PC-9 (cell line): ENCODE results near the gene DLG2. TPM values are rescaled to one million over a fixed set of nuclear protein-coding genes. Genes with fewer than 3 reads are reported as not detected.
"Not testable (repeated sequence)": the region's sequence is repeated elsewhere in the genome, so short reads cannot be mapped to it uniquely, and the experiment has no call there.

Experiments
- BruUV-seq: library from RNA; stranded (reverse); fragments of 400-500 nt; replicated peaks from 2 replicates; lab custom pipeline; 2021; lab: Mats Ljungman, UMichigan
- CTCF ChIA-PET: fragments of 300-600 bp; sonication (Branson Sonifier 250); formaldehyde crosslinking; loops from one replicate; lab custom pipeline; 2022; ENCODE audit warnings: antibody characterized with exemption; lab: Charles Lee
- POLR2A ChIA-PET: fragments of 300-600 bp; sonication (Branson Sonifier 250); formaldehyde crosslinking; loops from one replicate; lab custom pipeline; 2022; ENCODE audit warnings: antibody characterized with exemption; ENCODE audit not compliant: unreplicated experiment; lab: Charles Lee
- DNase-seq, 2 experiments: peaks; one replicate each; pipeline versions ENCODE4 v3.0.0 to v3.0.0-alpha.2; 2015 to 2022; ENCODE audit warnings: mixed read lengths in 1 of 2
- H2AFZ ChIP-seq: fragments of 200-600 bp; sonication (generic); 2 replicates; pipeline ENCODE4 v1.8.1; 2017; ENCODE audit warnings: antibody characterized with exemption
- H3F3A ChIP-seq: fragments of 200-600 bp; sonication (generic); 2 replicates; pipeline ENCODE4 v1.8.1; 2017; ENCODE audit warnings: antibody characterized with exemption, mild to moderate bottlenecking, low read depth; ENCODE audit not compliant: insufficient read depth
- H3K27ac ChIP-seq: fragments of 200-600 bp; sonication (generic); 2 replicates; pipeline ENCODE4 v1.6.1; 2016; ENCODE audit warnings: mixed run types
- H3K27me3 ChIP-seq: fragments of 200-600 bp; sonication (generic); 2 replicates; pipeline ENCODE4 v1.6.1; 2016; ENCODE audit warnings: low read depth, mixed run types; ENCODE audit not compliant: insufficient read depth
- H3K36me3 ChIP-seq: fragments of 200-600 bp; sonication (generic); 2 replicates; pipeline ENCODE4 v1.6.1; 2016; ENCODE audit warnings: low read depth, mixed run types
- H3K4me1 ChIP-seq: fragments of 200-600 bp; sonication (generic); replicated peaks from 2 replicates; pipeline ENCODE4 v1.6.1; 2016; ENCODE audit warnings: mixed run types; ENCODE audit not compliant: insufficient read depth
- H3K4me2 ChIP-seq: fragments of 200-600 bp; sonication (generic); 2 replicates; pipeline ENCODE4 v1.6.1; 2017; ENCODE audit warnings: mixed run types
- H3K4me3 ChIP-seq: fragments of 200-600 bp; sonication (generic); 2 replicates; pipeline ENCODE4 v1.6.1; 2016; ENCODE audit warnings: mixed run types
- H3K79me2 ChIP-seq: fragments of 200-600 bp; sonication (generic); 2 replicates; pipeline ENCODE4 v1.6.1; 2017; ENCODE audit warnings: low read depth, mixed run types
- H3K9me2 ChIP-seq: fragments of 200-600 bp; sonication (generic); 2 replicates; pipeline ENCODE4 v1.8.1; 2017; ENCODE audit warnings: mild to moderate bottlenecking; ENCODE audit not compliant: insufficient read depth
- H3K9me3 ChIP-seq: fragments of 200-600 bp; sonication (generic); 2 replicates; pipeline ENCODE4 v1.8.1; 2016; ENCODE audit warnings: low read depth; ENCODE audit not compliant: insufficient read depth
- H4K20me1 ChIP-seq: fragments of 200-600 bp; sonication (generic); 2 replicates; pipeline ENCODE4 v1.8.1; 2017; ENCODE audit not compliant: insufficient read depth
- CTCF ChIP-seq: fragments of 200-600 bp; sonication (generic); conservative IDR thresholded peaks from 2 replicates; pipeline ENCODE4 v1.6.1; 2017; ENCODE audit warnings: mixed run types, antibody characterized with exemption, mild to moderate bottlenecking, moderate library complexity
- EZH2 ChIP-seq: fragments of 200-600 bp; sonication (generic); IDR thresholded peaks from 2 replicates; pipeline ENCODE4 v1.8.0; 2017; ENCODE audit warnings: antibody characterized with exemption, low read depth
- intact Hi-C: fragments of 100-400 bp; cut with micrococcal nuclease; formaldehyde crosslinking; loops from one replicate; pipeline ENCODE4 v1.10.0; 2022; ENCODE audit not compliant: unreplicated experiment
- total RNA-seq: library from RNA; stranded (reverse); gene quantifications from 2 replicates; pipeline ENCODE4 v1.2.3, GENCODE V29; 2021

Gene DLG2
- total RNA-seq, 1 experiment from 2014 or later = 6.4 TPM

GRCh38 chr11:85348945-85349344, 278.2 kb downstream of the DLG2 start:
- Histone ChIP-seq H3K4me2 (no peak overlapping the region), H3K4me1 (no peaks in the 10 kb centered on the region), H3K36me3 (no peaks in the 10 kb centered on the region), H4K20me1 (no peaks in the 10 kb centered on the region), H3K79me2 (no peaks in the 10 kb centered on the region), H3K27me3 (no peaks in the 10 kb centered on the region), H3K27ac (no peak overlapping the region), H3K4me3 (no peak overlapping the region), H3F3A (no peaks in the 10 kb centered on the region), H3K9me2 (no peaks in the 10 kb centered on the region), H2AFZ (no peak overlapping the region), H3K9me3 (no peaks in the 10 kb centered on the region)
- ChIA-PET CTCF (no interaction called here), POLR2A (no interaction called here)
- intact Hi-C loops = no loop called here
- TF ChIP-seq EZH2 = no peak
- BruUV-seq = no TSS peak
- no peak for DNase-seq

GRCh38 chr11:85347291-85347690, 279.9 kb downstream of the DLG2 start:
- ChIA-PET POLR2A (no interaction called here), CTCF (no interaction called here)
- no peaks in the 10 kb centered on the region for H3K79me2 ChIP-seq
- no peaks in the 10 kb centered on the region for H3K36me3 ChIP-seq
- H3K4me2 ChIP-seq = no peak overlapping the region
- H3F3A ChIP-seq = no peaks in the 10 kb centered on the region
- intact Hi-C loops = no loop called here
- no peaks in the 10 kb centered on the region for H4K20me1 ChIP-seq
- no peaks in the 10 kb centered on the region for H3K9me3 ChIP-seq
- no TSS peak for BruUV-seq
- TF ChIP-seq EZH2 (no peak), CTCF (no peak)
- H3K9me2 ChIP-seq = no peaks in the 10 kb centered on the region
- no peak for DNase-seq
- no peaks in the 10 kb centered on the region for H3K27me3 ChIP-seq
- H3K4me3 ChIP-seq = no peak overlapping the region
- H3K27ac ChIP-seq = no peak overlapping the region
- no peak overlapping the region for H2AFZ ChIP-seq
- H3K4me1 ChIP-seq = no peaks in the 10 kb centered on the region

GRCh38 chr11:85346484-85346883, 280.7 kb downstream of the DLG2 start:
- CTCF ChIA-PET = no interaction called here
- intact Hi-C loops = no loop called here
- BruUV-seq = no TSS peak

GRCh38 chr11:85340846-85341245, 286.3 kb downstream of the DLG2 start:
- H3K27me3 ChIP-seq, intact Hi-C loops, H3K79me2 ChIP-seq, H3K4me3 ChIP-seq, H3K9me3 ChIP-seq, H3K4me1 ChIP-seq, H3K27ac ChIP-seq, H3F3A ChIP-seq, H2AFZ ChIP-seq, H3K36me3 ChIP-seq, H4K20me1 ChIP-seq, H3K9me2 ChIP-seq, POLR2A ChIA-PET, DNase-seq, CTCF ChIA-PET, H3K4me2 ChIP-seq, BruUV-seq: not testable (repeated sequence)

More at GRCh38 chr11:85346484-85346883, 280.7 kb downstream of the DLG2 start:
- Histone ChIP-seq H3K4me3 (no peak overlapping the region), H3K4me1 (no peaks in the 10 kb centered on the region), H3K4me2 (no peak overlapping the region), H3K27ac (no peak overlapping the region), H3K9me2 (no peaks in the 10 kb centered on the region), H3K27me3 (no peaks in the 10 kb centered on the region), H3K9me3 (no peaks in the 10 kb centered on the region), H3F3A (no peaks in the 10 kb centered on the region), H2AFZ (no peak overlapping the region), H3K79me2 (no peaks in the 10 kb centered on the region), H3K36me3 (no peaks in the 10 kb centered on the region), H4K20me1 (no peaks in the 10 kb centered on the region)
- TF ChIP-seq CTCF (no peak), EZH2 (no peak)
- POLR2A ChIA-PET = no interaction called here
- DNase-seq = no peak
